ENCODE measurements around the gene GPR75. TPM values are rescaled to one million over a fixed set of nuclear protein-coding genes. Genes with fewer than 3 reads are reported as not detected.

The GPR75 gene
- total and polyA plus RNA-seq, 2 of the 13 experiments (the other 11 are each of a cell fraction or from before 2014, with no cell fraction given) = 3.3 to 4.1 TPM

- TF ChIP-seq, protein P1, sequence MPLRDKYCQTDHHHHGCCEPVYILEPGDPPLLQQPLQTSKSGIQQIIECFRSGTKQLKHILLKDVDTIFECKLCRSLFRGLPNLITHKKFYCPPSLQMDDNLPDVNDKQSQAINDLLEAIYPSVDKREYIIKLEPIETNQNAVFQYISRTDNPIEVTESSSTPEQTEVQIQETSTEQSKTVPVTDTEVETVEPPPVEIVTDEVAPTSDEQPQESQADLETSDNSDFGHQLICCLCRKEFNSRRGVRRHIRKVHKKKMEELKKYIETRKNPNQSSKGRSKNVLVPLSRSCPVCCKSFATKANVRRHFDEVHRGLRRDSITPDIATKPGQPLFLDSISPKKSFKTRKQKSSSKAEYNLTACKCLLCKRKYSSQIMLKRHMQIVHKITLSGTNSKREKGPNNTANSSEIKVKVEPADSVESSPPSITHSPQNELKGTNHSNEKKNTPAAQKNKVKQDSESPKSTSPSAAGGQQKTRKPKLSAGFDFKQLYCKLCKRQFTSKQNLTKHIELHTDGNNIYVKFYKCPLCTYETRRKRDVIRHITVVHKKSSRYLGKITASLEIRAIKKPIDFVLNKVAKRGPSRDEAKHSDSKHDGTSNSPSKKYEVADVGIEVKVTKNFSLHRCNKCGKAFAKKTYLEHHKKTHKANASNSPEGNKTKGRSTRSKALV (CRISPR knock-in tag; IDR thresholded peaks at IDR 0.05) = no peak
- TF ChIP-seq THYN1 (CRISPR knock-in tag; IDR thresholded peaks at IDR 0.05; ENCODE audit: borderline replicate concordance, low read depth) = no peak
Measured at GRCh38 chr2:53813151-53813550, 46.6 kb downstream of the GPR75 start (continued).

GRCh38 chr2:53811601-53812000 is 48.2 kb downstream of the GPR75 start:
- intact Hi-C loops (cut with micrococcal nuclease; ENCODE audit: unreplicated experiment) = no loop called here
- TF ChIP-seq ZNF234 (CRISPR knock-in tag; conservative IDR thresholded peaks at IDR 0.05) (no peak), TAF15 (IDR thresholded peaks at IDR 0.05; ENCODE audit: low read depth, low read length, poor library complexity, severe bottlenecking) (no peak), CBFB (CRISPR knock-in tag; IDR thresholded peaks at IDR 0.05) (no peak), HHEX (CRISPR knock-in tag; IDR thresholded peaks at IDR 0.05) (no peak), ZNF549 (CRISPR knock-in tag; IDR thresholded peaks at IDR 0.05) (no peak), SP5 (CRISPR knock-in tag; IDR thresholded peaks at IDR 0.05; ENCODE audit: borderline replicate concordance, low read depth) (no peak), SALL1 (CRISPR knock-in tag; IDR thresholded peaks at IDR 0.05) (no peak), ZBTB37 (CRISPR knock-in tag; IDR thresholded peaks at IDR 0.05) (no peak), TP53 (CRISPR knock-in tag; conservative IDR thresholded peaks at IDR 0.05) (no peak), PHF20 (CRISPR knock-in tag; IDR thresholded peaks at IDR 0.05) (no peak), BCL6 (CRISPR knock-in tag; IDR thresholded peaks at IDR 0.05) (no peak), ZNF558 (CRISPR knock-in tag; IDR thresholded peaks at IDR 0.05; ENCODE audit: borderline replicate concordance) (no peak), RAD21 (CRISPR knock-in tag; IDR thresholded peaks at IDR 0.05) (no peak)
- TF ChIP-seq, protein P2, sequence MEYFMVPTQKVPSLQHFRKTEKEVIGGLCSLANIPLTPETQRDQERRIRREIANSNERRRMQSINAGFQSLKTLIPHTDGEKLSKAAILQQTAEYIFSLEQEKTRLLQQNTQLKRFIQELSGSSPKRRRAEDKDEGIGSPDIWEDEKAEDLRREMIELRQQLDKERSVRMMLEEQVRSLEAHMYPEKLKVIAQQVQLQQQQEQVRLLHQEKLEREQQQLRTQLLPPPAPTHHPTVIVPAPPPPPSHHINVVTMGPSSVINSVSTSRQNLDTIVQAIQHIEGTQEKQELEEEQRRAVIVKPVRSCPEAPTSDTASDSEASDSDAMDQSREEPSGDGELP (IDR thresholded peaks at IDR 0.05; ENCODE audit: borderline replicate concordance, low read depth) = no peak

More at GRCh38 chr2:53811601-53812000, 48.2 kb downstream of the GPR75 start:
- Histone ChIP-seq H3K9me3 (ENCODE audit: low read length) (no peaks in the 10 kb centered on the region), H3K4me2 (ENCODE audit: low read depth, low read length) (no peak overlapping the region), H3K4me1 (ENCODE audit: insufficient read depth, low read length) (0 out of 2 replicates have a peak, but pooled peaks cover 6% of the 10 kb centered on the region), H3K27me3 (ENCODE audit: control insufficient read depth in 1 of 2, insufficient read depth in 2 of 2, low read length in 2 of 2) (no peaks in the 10 kb centered on the region), H4K20me1 (ENCODE audit: insufficient read depth, low read length) (no peaks in the 10 kb centered on the region), H3K4me3 (replicated peaks in 1 of 3; ENCODE audit: insufficient read depth in 1 of 3, low read depth in 2 of 3, low read length in 3 of 3) (no peak overlapping the region), H2AFZ (ENCODE audit: low read length) (no peak overlapping the region), H3K27ac (ENCODE audit: extremely low read length, insufficient read depth, low read length) (no peak overlapping the region), H3K79me2 (ENCODE audit: insufficient read depth, low read length) (no peaks in the 10 kb centered on the region), H3K9ac (ENCODE audit: insufficient read depth, low read depth, low read length) (no peak overlapping the region), H3K36me3 (replicated peaks in 1 of 2; ENCODE audit: control insufficient read depth in 1 of 2, insufficient read depth in 2 of 2, low read length in 2 of 2) (peaks cover 20 to 89% of the 10 kb centered on the region in 2 experiments)
- no peak for DNase-seq (ENCODE audit: low spot score)
- no TSS peak for BruUV-seq (replicated peaks)
- in situ Hi-C loops (cut with HindIII; ENCODE audit: extremely low pct_ligation_motif_present, low pct_unique_long_range_greater_than_20kb) = no loop called here
- CTCF ChIA-PET (ENCODE audit: low intra/inter-chr PET ratio, low total read pairs) = no interaction called here
- no peak for ATAC-seq
- WGBS (ENCODE audit: low lambda C conversion rate) = 98% methylated on average over 3 of the region's 3 CpGs
- POLR2A ChIA-PET = no interaction called here
- FAIRE-seq = no peak
